Measurements from ENCODE around the gene ISG15.

GRCh38 chr1:1038694-1039093 is 25.4 kb downstream of the ISG15 start:
- TF ChIP-seq CREB1 (IDR thresholded peaks at IDR 0.05; ENCODE audit: low read depth) (no peak), REST (IDR thresholded peaks at IDR 0.05; ENCODE audit: low read depth) (no peak), ZBTB7A (IDR thresholded peaks at IDR 0.05; ENCODE audit: low read depth) (no peak)
- TF ChIP-seq, protein P1, sequence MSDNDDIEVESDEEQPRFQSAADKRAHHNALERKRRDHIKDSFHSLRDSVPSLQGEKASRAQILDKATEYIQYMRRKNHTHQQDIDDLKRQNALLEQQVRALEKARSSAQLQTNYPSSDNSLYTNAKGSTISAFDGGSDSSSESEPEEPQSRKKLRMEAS (IDR thresholded peaks at IDR 0.05) = no peak

Measured in Ishikawa (cell line).